A549 (cell line): Measurements from ENCODE around the gene NANOGP8. TPM values are rescaled to one million over a fixed set of nuclear protein-coding genes. Genes with fewer than 3 reads are reported as not detected.

ENCODE experiments used
- ATAC-seq, 2 experiments: fragments of 200-7000 bp in 1 of 2; fragments of >200 bp in 1 of 2; cut with Nextera tagmentation in 1 of 2; cut with Tn5 transposase in 1 of 2; 3 replicates each; pipeline versions ENCODE4 v1.8.0 to v1.9.1; 2018 to 2020; ENCODE audit warnings: mild to moderate bottlenecking in 1 of 2, moderate library complexity in 1 of 2
- CTCF ChIA-PET: fragments of 300-600 bp; sonication (Branson Sonifier 250); formaldehyde crosslinking; extraction: SDS; loops from one replicate; lab custom pipeline; 2021; ENCODE audit warnings: antibody characterized with exemption, inconsistent platforms; lab: Yijun Ruan, JAX
- POLR2A ChIA-PET: fragments of 350-600 bp; formaldehyde crosslinking; extraction: SDS; loops from one replicate; lab custom pipeline; 2021; ENCODE audit warnings: antibody characterized with exemption, inconsistent platforms; lab: Yijun Ruan, JAX
- DNase-seq, 2 experiments: peaks; one replicate each; pipeline versions ENCODE4 v3.0.0 to v3.0.0-alpha.2; 2011 to 2016; ENCODE audit warnings: low read depth in 1 of 2, low spot score in 1 of 2
- FAIRE-seq: peaks from 2 replicates; lab custom pipeline; 2011; peaks lifted over from hg19 to GRCh38; lab: Jason Lieb, UNC
- H3K27ac ChIP-seq, 2 experiments: fragments of >200 bp; sonication (Bioruptor Twin); formaldehyde crosslinking; 3 replicates each; pipeline ENCODE4 v1.5.1; 2016 to 2017
- H3K4me1 ChIP-seq: fragments of >200 bp; sonication (Bioruptor Twin); formaldehyde crosslinking; 3 replicates; pipeline ENCODE4 v1.6.1; 2016
- H3K4me2 ChIP-seq: fragments of >200 bp; sonication (Bioruptor Twin); formaldehyde crosslinking; 3 replicates; pipeline ENCODE4 v1.6.1; 2016
- H3K4me3 ChIP-seq: fragments of >200 bp; sonication (Bioruptor Twin); formaldehyde crosslinking; 3 replicates; pipeline ENCODE4 v1.5.1; 2016
- H3K9me3 ChIP-seq: fragments of >200 bp; sonication (Bioruptor Twin); formaldehyde crosslinking; 3 replicates; pipeline ENCODE4 v1.6.1; 2016
- BHLHE40 ChIP-seq: IDR thresholded peaks from 2 replicates; pipeline ENCODE4 v1.6.1; 2012; ENCODE audit warnings: low read depth, low read length, inconsistent platforms
- CBX2 ChIP-seq: fragments of 200-600 bp; sonication (generic); IDR thresholded peaks from 2 replicates; pipeline ENCODE4 v1.6.1; 2016; ENCODE audit warnings: low read depth, mild to moderate bottlenecking, borderline replicate concordance
- CEBPB ChIP-seq, 2 experiments: fragments of >200 bp in 1 of 2; sonication (Bioruptor Twin) in 1 of 2; formaldehyde crosslinking in 1 of 2; IDR thresholded peaks; 2 replicates each; pipeline ENCODE4 v1.6.1; 2012 to 2016
- CHD2 ChIP-seq: fragments of 150-350 bp; IDR thresholded peaks from 2 replicates; pipeline ENCODE4 v1.6.1; 2014; ENCODE audit warnings: low read length; ENCODE audit not compliant: partially characterized antibody
- CHD4 ChIP-seq: fragments of 200-600 bp; sonication (generic); IDR thresholded peaks from 2 replicates; pipeline ENCODE4 v1.6.1; 2016; ENCODE audit warnings: antibody characterized with exemption, mild to moderate bottlenecking, borderline replicate concordance
- EHMT2 ChIP-seq: fragments of 200-600 bp; sonication (generic); IDR thresholded peaks from 2 replicates; pipeline ENCODE4 v1.6.1; 2016; ENCODE audit warnings: antibody characterized with exemption, low read depth, mild to moderate bottlenecking, moderate library complexity
- FOSB ChIP-seq: fragments of 250-450 bp; sonication (Bioruptor Pico); IDR thresholded peaks from 2 replicates; pipeline ENCODE4 v1.5.0; 2020; ENCODE audit warnings: mild to moderate bottlenecking, moderate library complexity
- HDAC2 ChIP-seq: fragments of 200-600 bp; sonication (generic); IDR thresholded peaks from 2 replicates; pipeline ENCODE4 v1.6.1; 2016
- HEYL ChIP-seq: fragments of 250-450 bp; sonication (Bioruptor Pico); IDR thresholded peaks from 2 replicates; pipeline ENCODE4 v1.8.0; 2021; ENCODE audit warnings: mild to moderate bottlenecking, moderate library complexity
- JUN ChIP-seq, 2 experiments: fragments of >200 bp; sonication (Bioruptor Twin); formaldehyde crosslinking; IDR thresholded peaks; 2 replicates in 1 of 2; 3 replicates in 1 of 2; pipeline ENCODE4 v1.6.1; 2016 to 2017
- JUNB ChIP-seq: fragments of >200 bp; sonication (Bioruptor Twin); formaldehyde crosslinking; IDR thresholded peaks from 2 replicates; pipeline ENCODE4 v1.6.1; 2016
- KDM1A ChIP-seq: fragments of 200-600 bp; sonication (generic); IDR thresholded peaks from 2 replicates; pipeline ENCODE4 v1.6.1; 2016; ENCODE audit warnings: low read depth, mild to moderate bottlenecking
- MAFK ChIP-seq: fragments of 450-650 bp; IDR thresholded peaks from 2 replicates; pipeline ENCODE4 v1.6.1; 2014; ENCODE audit not compliant: partially characterized antibody
- NFE2L2 ChIP-seq: fragments of 150-350 bp; conservative IDR thresholded peaks from 2 replicates; pipeline ENCODE4 v1.6.1; 2014; ENCODE audit warnings: low read length
- POLR2AphosphoS2 ChIP-seq: conservative IDR thresholded peaks from 2 replicates; pipeline ENCODE4 v1.6.1; 2012; ENCODE audit warnings: low read length, improper control_type of control experiment, inconsistent platforms
- RAD21 ChIP-seq, 2 experiments: fragments of >200 bp in 1 of 2; sonication (Bioruptor Twin) in 1 of 2; formaldehyde crosslinking in 1 of 2; IDR thresholded peaks in 1 of 2; conservative IDR thresholded peaks in 1 of 2; 2 replicates in 1 of 2; 3 replicates in 1 of 2; pipeline ENCODE4 v1.6.1; 2012 to 2018; ENCODE audit warnings: inconsistent platforms in 1 of 2
- SMC3 ChIP-seq: fragments of >200 bp; sonication (Bioruptor Twin); formaldehyde crosslinking; IDR thresholded peaks from 3 replicates; pipeline ENCODE4 v1.6.1; 2018; ENCODE audit warnings: inconsistent platforms
- SREBF2 ChIP-seq: fragments of 450-650 bp; IDR thresholded peaks from 2 replicates; pipeline ENCODE4 v1.6.1; 2014; ENCODE audit warnings: mild to moderate bottlenecking, moderate library complexity
- ZFP36 ChIP-seq: fragments of 450-650 bp; IDR thresholded peaks from 2 replicates; pipeline ENCODE4 v1.6.1; 2014; ENCODE audit warnings: borderline replicate concordance; ENCODE audit not compliant: partially characterized antibody
- ZNF302 ChIP-seq: fragments of 250-450 bp; sonication (Bioruptor Pico); IDR thresholded peaks from 2 replicates; pipeline ENCODE4 v1.9.0; 2021; ENCODE audit warnings: inconsistent platforms, mild to moderate bottlenecking, moderate library complexity
- WGBS: methylation state at CpG from one replicate; pipeline ENCODE4 v1.1.6; 2017; ENCODE audit errors: missing lambda C conversion rate; 5-methylcytosine and 5-hydroxymethylcytosine counted together
- polyA plus RNA-seq, 4 experiments: library from polyadenylated mRNA; depleted of rRNA in 3 of 4; stranded (reverse); fragments of >200 nt; fragmentation: RNase III in 1 of 4; extraction: RNeasy Plus Mini Kit Qiagen cat#74134 plus additional on column Dnase treatment in 1 of 4; gene quantifications; 2 replicates in 3 of 4; 3 replicates in 1 of 4; pipeline ENCODE4 v1.2.3, GENCODE V29; 2011 to 2017
- TF ChIP-seq, protein P1 (sequence below): fragments of >200 bp; sonication (Bioruptor Twin); formaldehyde crosslinking; IDR thresholded peaks from 2 replicates; pipeline ENCODE4 v1.6.1; 2016
- TF ChIP-seq, protein P2 (sequence below): fragments of >200 bp; sonication (Bioruptor Twin); formaldehyde crosslinking; IDR thresholded peaks from 3 replicates; pipeline ENCODE4 v1.5.1; 2016

Gene NANOGP8
- polyA plus RNA-seq, 2 of the 4 experiments (the other 2 are of a cell fraction), result not detected

DNA sequence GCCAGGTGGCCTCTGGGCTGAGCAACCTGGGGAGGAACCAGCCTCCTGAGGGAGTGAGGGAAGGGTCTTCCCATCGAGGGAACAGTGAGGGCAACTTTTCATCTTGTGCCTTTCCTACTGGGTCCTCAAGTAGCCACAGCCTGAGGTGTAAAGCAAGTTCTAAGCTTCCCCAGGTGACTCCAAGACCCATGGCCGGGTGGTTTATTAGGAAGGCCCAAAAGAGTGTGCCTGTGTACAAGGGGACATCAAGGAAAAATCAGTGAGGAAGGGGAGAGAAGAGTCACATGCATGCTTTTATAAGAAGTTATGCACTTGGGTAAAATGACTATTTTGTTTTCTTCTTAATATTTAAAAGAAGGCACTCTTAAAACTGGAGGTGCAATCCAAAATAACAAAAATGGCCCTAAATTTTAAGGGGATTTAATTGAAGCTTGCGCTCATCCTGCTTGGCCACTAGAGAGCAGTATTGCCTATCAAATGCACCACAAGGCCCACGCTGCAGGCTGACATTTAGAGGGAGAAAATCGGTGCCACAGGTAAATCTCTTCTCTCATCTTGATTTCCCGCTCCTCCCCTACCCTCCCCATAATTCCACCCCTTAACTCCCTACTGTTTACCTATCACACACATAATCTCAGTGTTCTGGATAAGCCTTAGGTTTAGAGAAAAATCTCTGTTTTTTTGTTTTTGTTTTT, 6.7 kb downstream of the NANOGP8 start:
- ATAC-seq (peak; percentile 81 to 91; a peak in 5 of 6 replicates), FAIRE-seq (peak; percentile 65), DNase-seq (peak; percentile 75)
- H3K4me1 ChIP-seq, result no peaks in the 10 kb centered on the region
- H3K9me3 ChIP-seq, result no peaks in the 10 kb centered on the region
- H3K27ac ChIP-seq, result no peak overlapping the region
- POLR2A ChIA-PET, result no interaction called here
- H3K4me3 ChIP-seq, result no peak overlapping the region
- TF ChIP-seq HDAC2, result no peak
- TF ChIP-seq NFE2L2, result no peak
- TF ChIP-seq SMC3, result peak; percentile 89
- TF ChIP-seq JUNB, result no peak
- TF ChIP-seq, protein P1, sequence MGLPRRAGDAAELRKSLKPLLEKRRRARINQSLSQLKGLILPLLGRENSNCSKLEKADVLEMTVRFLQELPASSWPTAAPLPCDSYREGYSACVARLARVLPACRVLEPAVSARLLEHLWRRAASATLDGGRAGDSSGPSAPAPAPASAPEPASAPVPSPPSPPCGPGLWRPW, result no peak
- peak; percentile 97 for TF ChIP-seq RAD21 (conservative IDR thresholded peaks at IDR 0.05 in 1 of 2, IDR thresholded peaks at IDR 0.05 in 1 of 2)
- TF ChIP-seq, protein P2, sequence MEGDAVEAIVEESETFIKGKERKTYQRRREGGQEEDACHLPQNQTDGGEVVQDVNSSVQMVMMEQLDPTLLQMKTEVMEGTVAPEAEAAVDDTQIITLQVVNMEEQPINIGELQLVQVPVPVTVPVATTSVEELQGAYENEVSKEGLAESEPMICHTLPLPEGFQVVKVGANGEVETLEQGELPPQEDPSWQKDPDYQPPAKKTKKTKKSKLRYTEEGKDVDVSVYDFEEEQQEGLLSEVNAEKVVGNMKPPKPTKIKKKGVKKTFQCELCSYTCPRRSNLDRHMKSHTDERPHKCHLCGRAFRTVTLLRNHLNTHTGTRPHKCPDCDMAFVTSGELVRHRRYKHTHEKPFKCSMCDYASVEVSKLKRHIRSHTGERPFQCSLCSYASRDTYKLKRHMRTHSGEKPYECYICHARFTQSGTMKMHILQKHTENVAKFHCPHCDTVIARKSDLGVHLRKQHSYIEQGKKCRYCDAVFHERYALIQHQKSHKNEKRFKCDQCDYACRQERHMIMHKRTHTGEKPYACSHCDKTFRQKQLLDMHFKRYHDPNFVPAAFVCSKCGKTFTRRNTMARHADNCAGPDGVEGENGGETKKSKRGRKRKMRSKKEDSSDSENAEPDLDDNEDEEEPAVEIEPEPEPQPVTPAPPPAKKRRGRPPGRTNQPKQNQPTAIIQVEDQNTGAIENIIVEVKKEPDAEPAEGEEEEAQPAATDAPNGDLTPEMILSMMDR, result peak; percentile 98
- no peak for TF ChIP-seq MAFK
- no peak for TF ChIP-seq KDM1A
- TF ChIP-seq BHLHE40, result no peak
- TF ChIP-seq CEBPB (IDR thresholded peaks at IDR 0.05), result no peak
- no peak for TF ChIP-seq HEYL (CRISPR knock-in tag)
- TF ChIP-seq JUN (IDR thresholded peaks at IDR 0.05), result no peak
- no peak for TF ChIP-seq FOSB (CRISPR knock-in tag)
- CTCF ChIA-PET, result interaction anchor here (0.7 to 4.2 kb wide), 29 partner anchors 8 to 438 kb away, joined by 3 to 28 read pairs (median 4); no protein-coding TSS in a partner anchor
- WGBS, result 7% methylated on average over 6 of the region's 6 CpGs
- no peak overlapping the region for H3K4me2 ChIP-seq

DNA sequence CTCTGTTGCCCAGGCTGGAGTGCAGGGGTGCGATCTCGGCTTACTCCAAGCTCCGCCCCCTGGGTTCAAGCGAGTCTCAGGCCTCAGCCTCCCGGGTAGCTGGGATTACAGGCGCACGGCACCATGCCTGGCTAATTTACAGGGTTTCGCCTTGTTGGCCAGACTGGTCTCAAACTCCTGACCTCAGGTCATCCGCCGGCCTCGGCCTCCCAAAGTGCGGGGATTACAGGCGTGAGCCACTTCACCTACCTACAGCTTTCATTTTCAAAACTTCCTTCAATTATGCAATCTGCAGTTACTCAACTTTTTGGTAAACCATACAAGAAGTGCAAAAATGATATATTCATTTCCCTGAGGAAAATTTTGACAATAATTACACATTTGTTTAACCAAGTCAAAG, 14.0 kb downstream of the NANOGP8 start:
- no peaks in the 10 kb centered on the region for H3K9me3 ChIP-seq
- H3K4me1 ChIP-seq, result no peaks in the 10 kb centered on the region
- DNase-seq (no peak), ATAC-seq (no peak), FAIRE-seq (no peak)
- no peak for TF ChIP-seq CBX2
- no peak for TF ChIP-seq EHMT2
- TF ChIP-seq ZFP36, result no peak
- TF ChIP-seq POLR2AphosphoS2, result no peak
- TF ChIP-seq BHLHE40, result no peak
- TF ChIP-seq SREBF2, result no peak
- TF ChIP-seq NFE2L2, result no peak
- TF ChIP-seq ZNF302 (CRISPR knock-in tag), result no peak
- TF ChIP-seq, protein P2, result no peak
- TF ChIP-seq CHD4, result no peak
- no peak for TF ChIP-seq JUNB
- TF ChIP-seq CHD2, result no peak
- H3K4me3 ChIP-seq, result no peak overlapping the region
- no peak overlapping the region for H3K4me2 ChIP-seq
- POLR2A ChIA-PET, result no interaction called here
- 83% methylated on average over 13 of the region's 13 CpGs for WGBS
- H3K27ac ChIP-seq, result no peak overlapping the region
- CTCF ChIA-PET, result interaction anchor here (0.6 to 3.6 kb wide), 4 partner anchors 8 to 1001 kb away, joined by 3 to 22 read pairs (median 3); no protein-coding TSS in a partner anchor
